Occipital lobe (tissue), 2 donors: ENCODE data around the gene ALKAL2. TPM values are rescaled to one million over a fixed set of nuclear protein-coding genes. Genes with fewer than 3 reads are reported as not detected.
"Not testable (repeated sequence)": the region's sequence is repeated elsewhere in the genome, so short reads cannot be mapped to it uniquely, and the experiment has no call there.

Experiments used
- DNase-seq: peaks from one replicate; lab custom pipeline; 2025; lab: John Stamatoyannopoulos, UW
- total RNA-seq: library from RNA; depleted of rRNA; stranded (reverse); fragments of >200 nt; gene quantifications from one replicate; pipeline ENCODE4 v1.2.3, GENCODE V29; 2014

The ALKAL2 gene, protein sequence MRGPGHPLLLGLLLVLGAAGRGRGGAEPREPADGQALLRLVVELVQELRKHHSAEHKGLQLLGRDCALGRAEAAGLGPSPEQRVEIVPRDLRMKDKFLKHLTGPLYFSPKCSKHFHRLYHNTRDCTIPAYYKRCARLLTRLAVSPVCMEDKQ
- 2.0 TPM for total RNA-seq

DNA sequence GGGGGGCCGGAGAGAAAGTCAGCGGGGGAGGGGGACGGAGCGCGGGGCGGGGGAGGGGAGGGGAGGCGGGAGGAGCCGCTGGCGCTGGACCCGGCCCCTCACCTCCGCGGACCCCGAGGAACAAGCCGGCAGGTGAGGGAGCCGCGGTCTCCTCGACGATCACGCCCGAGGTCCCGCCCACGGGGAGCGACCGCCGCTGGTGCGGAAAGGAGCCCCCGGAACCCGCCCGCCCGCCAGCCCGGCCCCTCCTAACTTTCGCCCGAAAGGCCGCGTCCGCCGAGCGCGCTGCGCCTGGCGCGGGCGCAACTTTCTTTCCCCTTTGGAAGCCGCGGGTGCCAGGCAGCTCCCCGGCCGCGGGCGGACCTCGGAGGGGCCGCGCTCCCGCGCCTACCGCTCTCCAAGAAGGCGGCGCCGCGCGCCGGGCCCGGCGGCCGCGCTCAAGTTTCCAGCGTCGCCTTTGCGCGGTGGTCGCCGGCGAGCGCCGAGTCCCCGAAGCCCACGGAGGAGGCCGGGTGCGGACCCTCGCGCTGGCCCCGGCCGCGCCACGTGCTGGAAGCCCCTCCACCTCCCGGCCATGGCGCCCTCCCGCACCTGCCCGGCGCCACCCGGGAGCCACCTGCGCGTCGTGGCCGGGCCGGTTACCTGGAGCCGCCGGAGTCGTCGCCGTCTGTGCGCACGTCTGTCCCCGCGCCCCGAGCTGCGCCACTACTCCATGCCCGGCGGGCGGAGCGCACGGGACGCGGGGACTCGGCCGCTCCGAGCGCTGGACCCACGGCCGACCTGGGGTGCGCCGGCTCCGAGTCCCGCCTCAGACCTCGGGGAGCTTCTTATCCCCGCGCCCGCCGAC lies at the start of gene ALKAL2:
Gene ALKAL2, minus strand, starts transcription at position 181 of the 847 bp plus-strand sequence. CDS start 256 bp downstream, outside the sequence.
- no peak for DNase-seq

DNA sequence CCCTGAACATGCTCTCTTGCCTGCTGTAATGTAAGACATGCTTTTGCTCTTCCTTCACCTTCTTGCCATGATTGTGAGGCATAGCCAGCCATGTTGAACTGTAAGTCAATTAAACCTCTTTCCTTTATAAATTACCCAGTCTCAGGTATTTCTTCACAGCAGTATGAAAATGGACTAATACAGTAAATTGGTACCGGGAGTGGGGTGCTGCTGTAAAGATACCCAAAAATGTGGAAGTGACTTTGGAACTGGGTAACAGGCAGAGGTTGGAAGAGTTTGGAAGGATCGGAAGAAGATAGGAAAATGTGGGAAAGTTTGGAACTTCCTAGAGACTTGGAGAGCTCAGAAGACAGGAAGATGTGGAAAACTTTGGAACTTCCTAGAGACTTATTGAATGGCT lies 49.1 kb upstream of the ALKAL2 start:
- not testable (repeated sequence) for DNase-seq

DNA sequence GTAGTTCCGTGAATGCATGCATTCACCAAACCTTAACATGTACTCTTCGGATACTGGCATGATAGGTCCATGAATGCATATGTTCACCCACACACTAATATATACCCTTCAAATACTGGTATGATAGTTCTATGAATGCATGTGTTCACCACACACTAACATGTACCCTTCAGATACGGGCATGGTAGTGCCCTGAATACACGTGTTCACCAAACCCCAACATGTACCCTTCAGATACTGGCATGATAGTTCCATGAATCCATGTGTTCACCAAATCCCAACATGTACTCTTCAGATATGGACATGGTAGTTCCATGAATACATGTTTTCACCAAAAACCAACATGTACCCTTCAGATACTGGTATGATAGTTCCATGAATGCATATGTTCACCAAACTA lies 48.5 kb upstream of the ALKAL2 start:
- no peak for DNase-seq

DNA sequence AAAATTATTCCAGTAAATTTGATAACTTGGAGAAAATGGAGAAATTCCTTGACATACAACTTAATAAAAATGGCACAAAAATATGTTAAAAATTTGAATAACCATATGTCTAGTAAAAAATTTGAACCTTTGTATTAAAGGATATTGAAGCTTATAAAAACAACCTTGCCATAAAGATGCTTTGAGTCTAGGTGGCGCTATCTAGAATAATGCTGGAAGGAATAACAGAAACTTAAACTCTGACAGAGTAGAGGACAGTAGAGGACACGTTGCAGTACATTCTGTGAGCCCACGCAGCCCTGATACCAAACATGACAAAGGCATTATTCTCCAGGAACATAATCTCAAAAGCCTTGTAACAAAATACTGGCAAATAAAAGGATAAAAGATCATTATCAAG lies 44.7 kb upstream of the ALKAL2 start:
- no peak for DNase-seq

DNA sequence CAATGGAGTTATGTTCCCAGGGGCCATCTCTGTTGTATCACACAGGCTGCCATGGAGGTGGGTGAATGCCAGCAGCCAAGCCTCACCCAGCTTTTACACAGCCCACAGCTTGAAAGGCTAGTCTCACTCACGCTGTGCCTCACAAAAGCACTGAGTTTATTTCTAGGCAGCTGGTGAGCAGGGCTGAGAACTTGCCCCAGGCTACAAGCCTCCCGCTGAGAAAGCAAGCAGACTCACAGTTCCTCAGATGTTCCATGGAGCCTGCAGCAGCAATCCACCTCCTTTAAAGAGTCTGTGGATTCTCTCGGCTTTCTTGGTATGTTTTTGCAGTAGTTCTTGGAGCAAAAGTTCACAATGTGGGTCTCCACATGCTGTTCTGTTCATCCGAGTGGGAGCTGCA lies 40.9 kb upstream of the ALKAL2 start:
- DNase-seq: no peak

DNA sequence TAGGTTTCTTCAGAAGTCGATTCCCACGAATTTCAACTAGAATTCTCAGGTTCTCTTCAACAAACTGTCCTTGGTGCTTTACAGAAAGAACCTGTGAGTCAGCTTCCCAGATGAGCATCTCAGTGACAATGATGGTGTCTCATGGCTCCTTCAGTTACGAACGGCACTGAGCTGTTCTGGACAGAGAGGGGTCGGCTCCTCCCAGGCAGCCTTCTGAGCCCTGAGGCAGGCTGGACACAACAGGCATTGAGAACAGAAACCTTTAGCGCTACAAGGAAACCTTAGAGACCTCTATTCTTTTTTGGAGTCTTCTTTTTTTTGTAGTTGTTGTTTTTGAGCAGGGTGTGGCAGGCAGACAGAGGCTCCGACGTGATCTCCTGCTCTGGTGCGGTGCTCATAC lies 35.1 kb upstream of the ALKAL2 start:
- DNase-seq: no peak

DNA sequence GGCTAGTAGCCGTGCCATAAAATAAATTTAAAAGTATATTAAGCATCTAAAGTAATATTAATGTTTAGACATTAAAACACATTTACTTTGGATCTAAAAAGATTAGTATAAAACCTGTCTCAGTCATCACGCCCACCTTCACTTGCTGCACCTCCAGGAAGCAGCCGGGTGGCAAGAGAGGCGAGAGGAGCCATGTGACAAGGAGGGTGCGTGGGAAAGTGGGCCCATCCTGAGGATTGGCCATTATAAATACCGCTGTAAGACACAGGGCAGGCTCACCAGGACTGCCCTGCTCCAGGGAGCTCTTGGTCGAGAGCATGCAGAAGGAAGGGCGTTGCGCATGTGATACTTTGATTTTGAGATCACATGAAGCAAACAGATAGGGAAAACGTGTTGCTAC lies 34.4 kb upstream of the ALKAL2 start:
- no peak for DNase-seq

DNA sequence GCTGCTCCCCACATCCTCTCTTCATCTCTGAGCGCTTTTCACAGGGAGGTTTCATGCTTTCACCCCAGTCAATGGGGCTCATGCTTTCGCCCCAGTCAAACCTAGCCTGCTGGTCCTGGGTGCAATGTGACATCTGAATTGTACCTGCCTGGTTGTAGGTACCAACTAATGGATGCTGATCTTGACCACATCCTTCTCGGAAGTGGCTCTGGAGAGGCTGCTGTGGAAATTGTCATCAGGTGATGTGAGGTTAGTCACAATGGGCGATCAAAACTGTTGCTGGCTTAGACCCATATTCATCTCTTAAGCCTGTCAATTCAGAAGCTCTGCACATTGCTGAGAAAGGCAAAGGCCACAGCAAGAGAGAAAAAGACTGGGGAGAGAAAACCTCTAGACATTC lies 32.7 kb upstream of the ALKAL2 start:
- DNase-seq: no peak

DNA sequence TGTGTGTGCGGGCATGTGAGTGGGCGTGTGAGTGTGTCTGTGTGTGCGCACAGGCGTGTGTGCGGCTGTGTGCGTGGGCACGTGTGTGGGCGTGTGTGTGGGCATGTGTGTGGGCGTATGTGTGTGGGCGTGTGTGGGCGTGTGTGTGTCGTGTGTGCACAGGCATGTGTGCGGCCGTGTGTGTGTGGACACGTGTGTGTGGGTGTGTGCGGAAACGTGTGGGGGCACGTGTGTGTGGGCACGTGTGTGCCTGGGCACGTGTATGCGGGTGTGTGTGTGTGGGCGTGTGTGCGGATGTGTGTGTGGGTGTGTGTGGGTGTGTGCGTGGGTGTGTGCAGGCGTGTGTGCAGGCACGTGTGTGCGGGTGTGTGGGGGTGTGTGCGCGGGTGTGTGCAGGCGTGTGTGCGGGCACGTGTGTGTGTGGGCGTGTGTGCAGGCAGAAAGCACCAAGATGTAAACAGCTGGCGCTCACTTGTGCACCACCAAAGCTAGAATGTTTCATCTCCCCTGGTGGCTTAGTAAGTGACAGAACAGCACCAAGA lies 31.2 kb upstream of the ALKAL2 start:
- no peak for DNase-seq

DNA sequence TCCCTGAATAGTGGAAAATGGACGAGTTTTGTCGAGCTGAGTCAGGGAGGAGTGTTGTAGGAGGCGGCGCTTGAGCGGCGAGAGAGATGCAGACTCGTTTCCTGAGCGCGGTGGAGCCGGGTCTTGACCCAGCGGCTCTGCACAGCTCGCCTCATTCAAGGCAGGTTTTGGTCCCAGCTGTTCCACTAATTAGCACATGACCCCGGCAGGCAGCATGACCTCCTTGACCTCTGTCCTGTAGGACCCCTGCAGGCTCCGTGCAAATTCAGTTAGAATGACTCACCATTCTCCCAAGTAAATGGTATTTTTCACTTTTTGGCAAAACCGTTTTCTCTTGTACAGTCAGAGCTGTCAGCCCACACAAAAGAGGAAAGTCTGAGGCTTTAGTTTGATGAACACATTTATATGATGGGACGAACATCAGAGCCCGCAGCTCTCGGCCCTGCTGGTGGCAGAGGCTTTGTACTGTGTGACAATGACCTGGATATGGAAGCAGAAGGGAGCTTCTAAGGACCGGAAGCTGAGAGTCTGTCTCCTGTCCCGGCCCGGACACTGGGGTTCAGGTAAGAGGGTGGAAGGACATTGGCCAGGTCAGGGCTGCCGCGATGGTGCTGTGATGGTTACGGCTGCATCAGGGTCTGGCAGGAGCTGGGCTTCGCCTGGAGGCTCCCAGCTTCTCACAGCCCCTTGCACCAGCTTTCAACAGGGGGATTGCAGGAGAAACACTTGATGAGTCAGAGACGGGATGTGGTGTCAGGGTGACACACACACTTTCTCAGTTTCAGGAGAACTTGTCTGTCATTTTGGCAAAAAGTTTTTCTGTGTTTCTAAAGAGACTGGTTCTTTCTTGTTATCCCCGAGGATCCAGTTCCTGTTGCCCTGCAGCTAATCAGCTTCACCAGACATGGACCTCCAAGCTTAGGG lies 29.9 kb upstream of the ALKAL2 start:
- DNase-seq: no peak

DNA sequence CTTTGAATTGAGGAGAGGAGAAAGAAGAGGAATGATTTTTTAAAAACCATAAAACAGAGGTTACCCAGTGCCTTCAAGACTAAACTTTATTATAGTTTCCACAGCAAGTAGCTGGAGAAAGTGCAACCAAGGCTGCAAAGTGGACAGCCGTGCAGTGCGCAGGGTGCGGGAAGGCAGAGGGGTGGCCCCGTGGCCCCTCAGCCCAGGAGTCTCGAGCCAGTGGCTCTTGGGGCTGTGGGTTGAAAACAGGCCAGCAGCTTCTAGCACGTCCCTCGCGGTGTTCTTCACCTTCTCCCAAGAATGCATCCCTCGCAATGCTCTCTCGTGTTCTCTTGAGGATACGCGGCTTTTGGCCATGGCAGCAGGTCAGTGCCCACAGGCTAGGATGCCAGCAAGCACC lies 28.5 kb upstream of the ALKAL2 start:
- no peak for DNase-seq

DNA sequence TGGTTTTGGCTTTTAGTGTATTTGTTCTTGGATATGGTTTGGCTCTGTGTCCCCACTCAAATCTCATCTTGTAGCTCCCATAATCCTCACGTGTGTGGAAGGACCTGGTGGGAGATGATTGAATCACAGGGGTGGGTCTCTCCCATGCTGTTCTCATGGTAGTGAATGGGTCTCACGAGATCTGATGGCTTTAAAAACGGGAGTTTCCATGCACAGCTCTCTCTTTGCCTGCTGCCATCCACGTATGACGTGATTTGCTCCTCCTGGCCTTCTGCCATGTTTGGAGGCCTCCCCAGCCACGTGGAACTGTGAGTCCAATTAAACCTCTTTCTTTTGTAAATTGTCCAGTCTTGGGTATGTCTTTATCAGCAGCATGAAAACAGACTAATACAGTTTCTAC lies 28.0 kb upstream of the ALKAL2 start:
- not testable (repeated sequence) for DNase-seq

DNA sequence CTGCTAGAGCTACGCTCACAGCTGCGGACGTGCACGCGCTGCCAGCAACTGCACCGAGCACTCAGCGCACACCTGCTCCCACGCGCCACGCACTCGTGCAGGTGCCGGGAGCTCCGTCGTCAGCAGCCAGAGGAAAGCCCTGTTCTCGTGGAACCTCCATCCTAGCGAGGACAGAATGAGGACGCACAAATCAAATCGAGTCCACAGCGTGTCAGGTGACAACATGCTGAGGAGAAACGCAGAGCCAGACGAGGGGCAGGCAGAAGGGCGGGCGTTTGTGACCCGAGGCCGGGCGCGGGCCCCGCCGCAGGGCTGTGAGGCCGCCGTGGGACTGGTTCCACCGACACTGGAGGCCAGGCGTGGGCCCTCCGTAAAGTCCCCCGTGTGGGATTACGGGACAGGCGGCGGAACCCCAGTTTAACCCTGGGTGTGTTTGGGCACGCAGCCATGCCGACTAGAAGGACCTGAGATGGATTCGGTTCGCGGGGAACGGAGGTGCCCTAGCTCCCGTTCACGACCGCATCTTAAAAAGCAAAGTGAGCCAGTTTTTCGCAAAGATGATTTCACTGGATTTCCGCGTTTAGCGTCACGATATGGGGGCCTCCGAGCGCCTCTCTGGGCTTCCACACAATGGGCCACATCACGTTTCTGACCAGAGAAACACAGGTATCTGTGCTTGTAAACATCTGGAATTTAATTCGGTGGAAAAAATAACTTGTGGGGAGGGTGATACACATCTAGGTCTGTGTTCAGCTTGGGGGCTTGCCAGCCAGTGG lies 26.9 kb upstream of the ALKAL2 start:
- DNase-seq: no peak

DNA sequence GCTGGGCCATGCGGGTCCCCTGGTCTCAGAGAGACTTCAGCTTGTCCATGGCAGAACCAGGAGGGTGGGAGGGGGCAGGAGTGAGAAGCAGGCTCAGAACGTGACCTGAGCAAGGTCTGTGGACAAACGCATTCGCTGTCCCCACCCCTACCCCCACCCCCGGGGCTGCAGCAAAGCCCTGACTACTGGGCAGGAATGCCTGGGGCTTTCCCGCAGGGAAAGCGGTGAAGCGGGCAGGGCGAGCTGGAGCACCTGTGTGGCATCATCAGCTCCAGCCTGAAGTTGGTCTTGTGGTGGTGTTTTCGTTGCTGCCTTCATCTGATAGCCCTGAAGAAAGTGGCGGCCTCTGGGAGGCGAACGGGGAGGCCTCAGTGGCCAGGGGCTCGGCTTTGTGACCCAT lies 26.1 kb upstream of the ALKAL2 start:
- DNase-seq: no peak

DNA sequence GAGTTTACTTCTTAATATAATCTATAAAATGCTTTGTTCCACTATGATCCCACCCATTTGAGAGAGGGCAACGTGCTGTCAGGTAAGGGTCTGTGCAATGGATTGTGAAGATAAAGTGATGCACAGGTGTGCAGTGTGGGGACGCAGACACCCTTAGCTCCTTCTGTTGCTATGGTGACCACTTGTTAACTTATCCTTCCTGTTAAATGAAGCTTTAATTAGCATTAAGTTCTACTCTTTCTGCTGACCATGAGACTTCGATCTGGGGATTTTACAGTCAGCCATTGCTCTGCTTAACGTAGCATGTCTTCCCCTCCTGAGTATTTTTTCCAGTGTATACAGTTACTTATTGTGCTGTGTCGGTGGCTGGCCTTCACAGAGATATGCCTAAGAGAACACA lies 23.1 kb upstream of the ALKAL2 start:
- DNase-seq: no peak

DNA sequence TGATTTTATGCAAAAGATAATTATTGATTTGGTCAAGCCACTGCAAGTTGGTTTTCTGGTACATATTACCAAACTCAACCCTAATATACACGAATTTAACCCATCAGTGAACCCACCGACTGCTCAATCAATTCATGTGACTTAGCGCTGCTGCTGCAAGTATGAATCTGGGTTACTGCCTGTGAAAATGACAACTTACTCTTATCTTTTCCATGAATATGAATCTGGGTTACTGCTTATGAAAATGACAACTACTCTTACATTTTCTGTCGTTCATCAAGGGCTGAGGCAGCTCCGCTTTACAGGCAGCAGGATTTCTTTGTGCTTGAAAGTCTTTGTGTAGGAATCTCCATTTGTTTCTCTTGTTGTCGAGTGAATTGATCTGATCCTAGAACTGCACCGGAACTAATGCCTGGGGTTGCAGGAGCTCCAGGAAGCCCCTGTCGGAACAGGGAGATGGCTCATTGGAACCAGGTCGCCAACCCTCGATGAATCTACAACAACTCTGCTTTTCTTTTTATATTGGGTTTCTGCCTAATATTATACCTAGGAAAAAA lies 22.1 kb upstream of the ALKAL2 start:
- DNase-seq: no peak

DNA sequence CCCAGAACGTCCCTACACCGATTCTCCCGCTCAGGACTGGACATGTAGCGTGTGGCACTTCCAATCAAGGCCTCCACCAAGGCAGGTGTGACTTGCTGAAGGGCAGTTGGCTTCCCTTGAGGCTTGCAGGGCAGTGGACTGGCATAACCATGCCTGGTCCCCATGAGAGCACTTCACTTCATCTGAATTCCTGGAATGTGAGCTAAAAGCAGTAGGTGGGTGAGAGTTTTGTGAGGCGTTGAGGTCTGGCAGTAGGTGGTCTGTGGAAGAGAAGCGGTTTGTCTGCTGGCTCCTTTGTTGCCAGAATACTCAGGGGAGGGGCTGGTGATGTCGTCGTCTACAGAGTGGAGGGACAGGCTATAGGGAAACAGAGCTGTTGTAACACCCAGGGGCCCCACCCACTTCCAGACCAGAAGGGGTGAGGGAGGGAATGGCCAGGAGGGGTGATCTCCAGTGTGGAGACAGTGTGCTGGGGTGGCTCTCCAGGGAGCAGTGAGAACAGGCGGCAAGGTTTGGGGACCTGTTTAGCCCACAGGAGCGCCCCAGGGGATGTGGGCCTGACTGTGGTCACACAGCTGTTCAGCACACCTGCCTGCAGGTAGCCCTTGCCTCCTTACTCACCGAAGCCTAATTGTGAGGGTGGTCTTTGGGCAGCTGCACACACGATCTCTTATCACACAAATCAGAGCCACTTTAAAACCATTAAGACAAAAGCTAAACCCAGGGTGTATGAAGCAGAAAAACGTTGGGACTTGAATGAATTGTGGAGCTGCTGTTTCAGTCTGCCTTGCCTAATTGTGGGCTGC lies 21.5 kb upstream of the ALKAL2 start:
- no peak for DNase-seq

DNA sequence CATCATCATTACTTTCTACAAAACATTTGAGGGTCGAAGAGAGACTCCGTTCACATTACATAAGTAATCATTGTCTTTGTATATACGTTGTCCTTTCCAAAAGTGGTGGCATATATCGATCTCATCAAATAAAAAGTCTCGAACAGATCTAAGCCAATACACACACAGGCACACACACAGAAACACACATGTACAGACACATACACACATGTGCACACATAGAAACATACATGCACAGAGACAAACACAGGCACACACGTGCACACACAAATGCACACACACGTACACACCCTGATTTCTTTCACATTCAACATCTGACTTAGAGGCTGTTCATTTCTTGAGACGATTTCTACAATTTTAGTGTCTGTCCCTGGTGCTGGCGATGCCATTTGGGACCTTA lies 17.5 kb upstream of the ALKAL2 start:
- no peak for DNase-seq

DNA sequence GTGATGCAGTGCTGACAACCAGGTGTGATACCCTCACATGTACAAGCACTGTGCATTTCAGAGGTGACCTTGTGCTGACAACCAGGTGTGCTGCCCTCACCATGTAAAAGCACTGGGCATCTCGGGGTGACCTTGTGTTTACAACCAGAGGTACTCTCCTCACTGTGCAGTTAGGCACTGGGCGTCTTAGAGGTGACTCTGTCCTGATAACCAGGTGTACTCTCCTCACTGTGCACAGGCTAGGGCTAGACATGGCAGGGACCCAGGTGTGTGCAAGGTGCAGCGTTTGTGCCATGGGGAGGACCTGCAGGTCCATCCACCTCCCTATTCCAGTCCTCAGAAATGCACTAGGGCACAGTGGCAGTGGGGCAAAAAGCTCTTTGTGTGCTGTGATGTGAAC lies 8.5 kb upstream of the ALKAL2 start:
- no peak for DNase-seq

DNA sequence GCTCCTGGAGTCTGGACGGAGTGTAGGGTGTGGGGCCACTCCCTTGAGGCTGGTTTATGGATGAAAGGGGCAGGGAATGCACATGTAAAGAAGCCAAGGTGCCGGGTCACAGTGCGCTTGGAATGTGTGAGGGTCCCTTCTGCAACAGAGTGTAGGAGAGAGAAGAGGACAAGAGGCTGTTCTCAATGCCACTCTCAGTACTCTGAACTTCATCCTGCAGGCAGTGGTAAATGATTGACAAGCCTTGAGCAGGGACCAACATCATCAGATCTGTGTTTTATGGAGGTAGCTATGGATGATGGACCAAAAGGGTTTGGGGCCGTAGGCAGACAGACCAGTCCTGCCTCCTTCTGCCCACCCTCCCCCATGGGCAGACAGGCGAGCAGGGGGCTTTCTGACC lies 7.2 kb upstream of the ALKAL2 start:
- no peak for DNase-seq
